ENCODE results near the gene IKZF2.

DNA sequence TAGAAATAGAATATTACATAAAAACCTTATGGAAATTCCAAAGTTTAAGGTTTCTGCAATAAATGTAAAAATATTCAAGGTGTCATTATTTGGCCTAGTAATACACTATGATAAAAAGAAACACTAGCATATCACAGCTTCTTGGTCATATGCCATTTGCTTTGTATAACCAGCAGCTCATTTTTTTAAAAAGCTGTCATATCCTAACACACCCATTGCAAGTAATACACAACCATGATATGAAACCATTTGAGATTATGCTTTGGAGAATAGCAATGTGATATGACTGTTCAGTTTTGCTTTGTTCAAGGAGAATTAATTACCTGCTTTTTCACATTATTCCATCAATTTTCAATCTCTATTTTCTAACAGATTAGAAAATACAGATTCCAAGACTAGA lies 149.0 kb downstream of the IKZF2 start:
- TF ChIP-seq EZH2phosphoT487 (IDR thresholded peaks at IDR 0.05; ENCODE audit: borderline replicate concordance): no peak
- TF ChIP-seq, protein P1, sequence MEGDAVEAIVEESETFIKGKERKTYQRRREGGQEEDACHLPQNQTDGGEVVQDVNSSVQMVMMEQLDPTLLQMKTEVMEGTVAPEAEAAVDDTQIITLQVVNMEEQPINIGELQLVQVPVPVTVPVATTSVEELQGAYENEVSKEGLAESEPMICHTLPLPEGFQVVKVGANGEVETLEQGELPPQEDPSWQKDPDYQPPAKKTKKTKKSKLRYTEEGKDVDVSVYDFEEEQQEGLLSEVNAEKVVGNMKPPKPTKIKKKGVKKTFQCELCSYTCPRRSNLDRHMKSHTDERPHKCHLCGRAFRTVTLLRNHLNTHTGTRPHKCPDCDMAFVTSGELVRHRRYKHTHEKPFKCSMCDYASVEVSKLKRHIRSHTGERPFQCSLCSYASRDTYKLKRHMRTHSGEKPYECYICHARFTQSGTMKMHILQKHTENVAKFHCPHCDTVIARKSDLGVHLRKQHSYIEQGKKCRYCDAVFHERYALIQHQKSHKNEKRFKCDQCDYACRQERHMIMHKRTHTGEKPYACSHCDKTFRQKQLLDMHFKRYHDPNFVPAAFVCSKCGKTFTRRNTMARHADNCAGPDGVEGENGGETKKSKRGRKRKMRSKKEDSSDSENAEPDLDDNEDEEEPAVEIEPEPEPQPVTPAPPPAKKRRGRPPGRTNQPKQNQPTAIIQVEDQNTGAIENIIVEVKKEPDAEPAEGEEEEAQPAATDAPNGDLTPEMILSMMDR (conservative IDR thresholded peaks at IDR 0.05; ENCODE audit: low read length): no peak
